H1 (cell line): ENCODE results near the gene KCNAB3. TPM values are rescaled to one million over a fixed set of nuclear protein-coding genes. Genes with fewer than 3 reads are reported as not detected.

ENCODE experiments used
- CTCF ChIA-PET: fragments of 300-600 bp; sonication (Branson Sonifier 250); formaldehyde crosslinking; loops from one replicate; lab custom pipeline; 2021; ENCODE audit not compliant: partially characterized antibody; lab: Charles Lee
- POLR2A ChIA-PET: fragments of 300-600 bp; sonication (Branson Sonifier 250); formaldehyde crosslinking; loops from one replicate; lab custom pipeline; 2021; ENCODE audit warnings: inconsistent platforms; ENCODE audit not compliant: partially characterized antibody; lab: Charles Lee
- DNase-seq, 2 experiments: peaks; one replicate each; pipeline versions ENCODE4 v3.0.0 to v3.0.0-alpha.2; 2010 to 2022; ENCODE audit warnings: low spot score in 2 of 2, low read depth in 1 of 2, mixed read lengths in 1 of 2
- FAIRE-seq: peaks from 2 replicates; lab custom pipeline; 2011; peaks lifted over from hg19 to GRCh38; lab: Jason Lieb, UNC
- H2AFZ ChIP-seq: 2 replicates; pipeline ENCODE4 v1.8.1; 2012; ENCODE audit warnings: low read length, inconsistent platforms
- H2AK5ac ChIP-seq: 2 replicates; pipeline ENCODE4 v1.6.1; 2013; ENCODE audit warnings: low read depth, low read length
- H2BK120ac ChIP-seq: replicated peaks from 2 replicates; pipeline ENCODE3; 2013; ENCODE audit warnings: low read depth, low read length, inconsistent platforms
- H2BK12ac ChIP-seq: 2 replicates; pipeline ENCODE4 v1.6.1; 2013; ENCODE audit warnings: low read depth, low read length
- H2BK15ac ChIP-seq: 2 replicates; pipeline ENCODE4 v1.6.1; 2013; ENCODE audit warnings: low read length
- H2BK20ac ChIP-seq: 2 replicates; pipeline ENCODE4 v1.6.1; 2013; ENCODE audit warnings: low read length
- H2BK5ac ChIP-seq: 2 replicates; pipeline ENCODE4 v1.6.1; 2013; ENCODE audit warnings: low read depth, low read length
- H3K14ac ChIP-seq: 2 replicates; pipeline ENCODE4 v1.6.1; 2013; ENCODE audit warnings: inconsistent platforms; ENCODE audit not compliant: insufficient read length
- H3K18ac ChIP-seq: 2 replicates; pipeline ENCODE4 v1.6.1; 2013; ENCODE audit warnings: low read length; ENCODE audit errors: extremely low read depth
- H3K23ac ChIP-seq: 2 replicates; pipeline ENCODE4 v1.6.1; 2013; ENCODE audit warnings: inconsistent platforms; ENCODE audit not compliant: insufficient read length
- H3K23me2 ChIP-seq: 2 replicates; pipeline ENCODE4 v1.6.1; 2013; ENCODE audit warnings: low read depth, low read length
- H3K27ac ChIP-seq: 2 replicates; pipeline ENCODE4 v1.6.1; 2011; ENCODE audit warnings: low read depth, low read length, inconsistent platforms
- H3K27me3 ChIP-seq, 4 experiments: replicated peaks in 1 of 4; 1 replicate in 1 of 4; 2 replicates in 3 of 4; pipeline versions ENCODE4 v1.6.1 to v1.8.1; 2011 to 2013; ENCODE audit warnings: low read length in 3 of 4, mild to moderate bottlenecking in 3 of 4, inconsistent platforms in 2 of 4, mixed read lengths in 2 of 4, moderate library complexity in 1 of 4; ENCODE audit not compliant: control insufficient read depth in 3 of 4, insufficient read depth in 3 of 4; ENCODE audit errors: extremely low read depth in 1 of 4
- H3K36me3 ChIP-seq, 4 experiments: 2 replicates each; pipeline versions ENCODE4 v1.6.1 to v1.8.1; 2011 to 2013; ENCODE audit warnings: mild to moderate bottlenecking in 4 of 4, low read length in 3 of 4, moderate library complexity in 2 of 4, control low read depth in 1 of 4, inconsistent platforms in 1 of 4; ENCODE audit not compliant: insufficient read depth in 4 of 4, control insufficient read depth in 2 of 4
- H3K4ac ChIP-seq: replicated peaks from 2 replicates; pipeline ENCODE3; 2013; ENCODE audit warnings: low read length, low read depth, mixed read lengths, inconsistent platforms; ENCODE audit not compliant: insufficient read length
- H3K4me1 ChIP-seq, 4 experiments: replicated peaks in 1 of 4; 1 replicate in 1 of 4; 2 replicates in 3 of 4; pipeline versions ENCODE4 v1.6.1 to v1.8.1; 2011 to 2013; ENCODE audit warnings: low read length in 3 of 4, inconsistent platforms in 2 of 4, mixed read lengths in 1 of 4; ENCODE audit not compliant: insufficient read depth in 4 of 4, control insufficient read depth in 3 of 4
- H3K4me2 ChIP-seq, 2 experiments: 2 replicates each; pipeline versions ENCODE4 v1.6.1 to v1.8.1; 2011 to 2013; ENCODE audit warnings: low read depth in 2 of 2, low read length in 2 of 2, control low read depth in 1 of 2, inconsistent platforms in 1 of 2, mild to moderate bottlenecking in 1 of 2; ENCODE audit not compliant: insufficient read depth in 1 of 2
- H3K4me3 ChIP-seq, 4 experiments: fragments of 200-600, 300-600 bp in 1 of 4; sonication (generic), shearing (Covaris generic), sonication (Bioruptor Twin) in 1 of 4; 2 replicates each; pipeline versions ENCODE4 v1.5.1 to v1.8.1; 2011 to 2016; ENCODE audit warnings: low read length in 4 of 4, low read depth in 3 of 4, control low read depth in 2 of 4, inconsistent platforms in 2 of 4, mild to moderate bottlenecking in 2 of 4, mixed read lengths in 1 of 4, moderate library complexity in 1 of 4; ENCODE audit not compliant: insufficient read depth in 2 of 4; ENCODE audit errors: extremely low read depth in 1 of 4
- H3K56ac ChIP-seq: replicated peaks from 2 replicates; pipeline ENCODE3; 2013; ENCODE audit warnings: low read depth, mild to moderate bottlenecking, mixed read lengths, low read length, inconsistent platforms; ENCODE audit not compliant: insufficient read length
- H3K79me1 ChIP-seq: 2 replicates; pipeline ENCODE4 v1.6.1; 2013; ENCODE audit warnings: low read depth, low read length, control low read depth
- H3K79me2 ChIP-seq, 2 experiments: 2 replicates each; pipeline versions ENCODE4 v1.6.1 to v1.8.1; 2012 to 2013; ENCODE audit warnings: low read length in 2 of 2, mild to moderate bottlenecking in 2 of 2, inconsistent platforms in 1 of 2; ENCODE audit not compliant: insufficient read depth in 2 of 2, control insufficient read depth in 1 of 2
- H3K9ac ChIP-seq, 4 experiments: replicated peaks in 1 of 4; 1 replicate in 1 of 4; 2 replicates in 3 of 4; pipeline versions ENCODE4 v1.6.1 to v1.8.1; 2011 to 2013; ENCODE audit warnings: low read depth in 3 of 4, low read length in 3 of 4, control low read depth in 2 of 4, mild to moderate bottlenecking in 2 of 4, moderate library complexity in 2 of 4, inconsistent platforms in 1 of 4; ENCODE audit errors: extremely low read depth in 1 of 4
- H3K9me3 ChIP-seq, 2 experiments: 2 replicates each; pipeline versions ENCODE4 v1.6.1 to v1.8.1; 2012 to 2013; ENCODE audit warnings: mild to moderate bottlenecking in 2 of 2, moderate library complexity in 2 of 2, control low read depth in 1 of 2, inconsistent platforms in 1 of 2, low read depth in 1 of 2, low read length in 1 of 2, mixed read lengths in 1 of 2; ENCODE audit not compliant: insufficient read depth in 2 of 2
- H4K20me1 ChIP-seq, 2 experiments: replicated peaks in 1 of 2; 2 replicates each; pipeline versions ENCODE3 to v1.8.1; 2011 to 2013; ENCODE audit warnings: inconsistent platforms in 2 of 2, low read length in 2 of 2, mild to moderate bottlenecking in 1 of 2; ENCODE audit not compliant: insufficient read depth in 2 of 2, control insufficient read depth in 1 of 2
- H4K5ac ChIP-seq: 2 replicates; pipeline ENCODE4 v1.6.1; 2013; ENCODE audit warnings: low read length, low read depth, mixed read lengths, inconsistent platforms; ENCODE audit not compliant: insufficient read length
- H4K8ac ChIP-seq: 2 replicates; pipeline ENCODE4 v1.8.0; 2013; ENCODE audit warnings: mild to moderate bottlenecking, moderate library complexity, low read length, inconsistent platforms; ENCODE audit not compliant: insufficient read depth; ENCODE audit errors: extremely low read depth
- H4K91ac ChIP-seq: replicated peaks from 2 replicates; pipeline ENCODE3; 2013; ENCODE audit warnings: low read length, mixed read lengths, inconsistent platforms; ENCODE audit not compliant: insufficient read length
- ATF3 ChIP-seq: IDR thresholded peaks from 2 replicates; pipeline ENCODE4 v1.6.1; 2011; ENCODE audit warnings: low read depth, mild to moderate bottlenecking, low read length; ENCODE audit not compliant: insufficient read depth
- BCL11A ChIP-seq, 2 experiments: IDR thresholded peaks; one replicate each; pipeline ENCODE4 v1.6.1; 2011; ENCODE audit warnings: low read depth in 2 of 2, low read length in 2 of 2, mild to moderate bottlenecking in 2 of 2
- BRCA1 ChIP-seq: IDR thresholded peaks from 2 replicates; pipeline ENCODE4 v1.6.1; 2012; ENCODE audit warnings: low read depth, low read length, improper control_type of control experiment
- EZH2 ChIP-seq: fragments of 200-600 bp; sonication (generic); IDR thresholded peaks from 2 replicates; pipeline ENCODE4 v1.7.1; 2012; ENCODE audit warnings: low read depth, mild to moderate bottlenecking, moderate library complexity, low read length, inconsistent platforms; ENCODE audit not compliant: severe bottlenecking
- HDAC2 ChIP-seq, 2 experiments: fragments of 300-600 bp in 1 of 2; sonication (generic) in 1 of 2; IDR thresholded peaks; 2 replicates each; pipeline ENCODE4 v1.6.1; 2011 to 2012; ENCODE audit warnings: low read depth in 2 of 2, low read length in 2 of 2, mild to moderate bottlenecking in 2 of 2, moderate library complexity in 2 of 2, borderline replicate concordance in 1 of 2, inconsistent platforms in 1 of 2
- KDM1A ChIP-seq: fragments of 200-600, 300-600 bp; sonication (generic); IDR thresholded peaks from 2 replicates; pipeline ENCODE4 v1.7.1; 2016; ENCODE audit warnings: mild to moderate bottlenecking, low read length, borderline replicate concordance
- KDM4A ChIP-seq: IDR thresholded peaks from one replicate; pipeline ENCODE4 v1.7.1; 2012; ENCODE audit warnings: low read depth, mild to moderate bottlenecking, moderate library complexity, low read length, inconsistent platforms; ENCODE audit not compliant: severe bottlenecking
- MAX ChIP-seq: IDR thresholded peaks from 2 replicates; pipeline ENCODE4 v1.6.1; 2012; ENCODE audit warnings: inconsistent platforms
- PHF8 ChIP-seq: fragments of 200-600 bp; sonication (generic); conservative IDR thresholded peaks from 2 replicates; pipeline ENCODE4 v1.7.1; 2012; ENCODE audit warnings: low read depth, mild to moderate bottlenecking, inconsistent platforms, low read length, moderate library complexity
- RBBP5 ChIP-seq: IDR thresholded peaks from 2 replicates; pipeline ENCODE4 v1.7.1; 2012; ENCODE audit warnings: low read depth, mild to moderate bottlenecking, inconsistent platforms, low read length, moderate library complexity, borderline replicate concordance
- SIX5 ChIP-seq: IDR thresholded peaks from 2 replicates; pipeline ENCODE4 v1.6.1; 2011; ENCODE audit warnings: mild to moderate bottlenecking, low read depth, low read length
- TEAD4 ChIP-seq: IDR thresholded peaks from 2 replicates; pipeline ENCODE4 v1.6.1; 2012; ENCODE audit warnings: low read depth, low read length, inconsistent platforms, mixed read lengths
- YY1 ChIP-seq: IDR thresholded peaks from 2 replicates; pipeline ENCODE4 v1.6.1; 2011; ENCODE audit warnings: low read depth, mild to moderate bottlenecking, low read length
- WGBS, 2 experiments: shearing (Covaris generic) in 1 of 2; methylation state at CpG; one replicate each; pipeline versions ENCODE4 v1.1.6 to v1.1.7; 2013 to 2015; ENCODE audit warnings: low lambda C conversion rate in 2 of 2, mixed read lengths in 2 of 2, inconsistent platforms in 1 of 2, low coverage in 1 of 2, missing lambda C conversion rate in 1 of 2; ENCODE audit not compliant: insufficient replicate concordance in 2 of 2, insufficient coverage in 1 of 2, insufficient read length in 1 of 2; ENCODE audit errors: extremely low coverage in 1 of 2, missing lambda C conversion rate in 1 of 2; 5-methylcytosine and 5-hydroxymethylcytosine counted together
- polyA plus RNA-seq, 7 experiments: library from polyadenylated mRNA; depleted of rRNA in 3 of 7; stranded (reverse) in 5 of 7; unstranded in 2 of 7; fragments of >200 nt in 5 of 7; fragments of 200-250 nt in 2 of 7; gene quantifications; 1 replicate in 5 of 7; 2 replicates in 1 of 7; 4 replicates in 1 of 7; pipeline versions ENCODE4 v1.2.1 to v1.2.3, GENCODE V29; 2011 to 2013; ENCODE audit warnings: missing spikeins in 2 of 7, mixed read lengths in 2 of 7
- total RNA-seq: library from RNA; stranded (reverse); fragmentation: NEBNext Ultra II Directional; extraction: Animal tissue kit (Norgen Biotek cat#: 25700); gene quantifications from 2 replicates; pipeline ENCODE4 v1.2.1, GENCODE V29; 2021

The KCNAB3 gene
- total and polyA plus RNA-seq, 2 of the 8 experiments (the other 6 are each of a cell fraction or from before 2014, with no cell fraction given) = 1.7 to 2.4 TPM

GRCh38 chr17:7967751-7968150 is 38.1 kb upstream of the KCNAB3 start:
- CTCF ChIA-PET = interaction anchor here (0.7 to 7.1 kb wide), 2 partner anchors 18 to 49 kb away, joined by 3 to 104 read pairs; no protein-coding TSS in a partner anchor
- no peak overlapping the region for H2BK20ac ChIP-seq
- no peak overlapping the region for H3K4ac ChIP-seq
- H4K8ac ChIP-seq = no peak overlapping the region
- H3K14ac ChIP-seq = no peak overlapping the region
- H4K5ac ChIP-seq = no peak overlapping the region
- H2BK15ac ChIP-seq = no peak overlapping the region
- no peaks in the 10 kb centered on the region for H4K20me1 ChIP-seq
- no peaks in the 10 kb centered on the region for H3K79me2 ChIP-seq
- H3K4me2 ChIP-seq = no peak overlapping the region
- POLR2A ChIA-PET = no interaction called here
- no peak overlapping the region for H3K4me3 ChIP-seq
- WGBS, 2 experiments = 78% methylated on average over 2 of the region's 2 CpGs; no CpG with 5 or more reads in 1 of the 2 experiments
- no peak overlapping the region for H3K18ac ChIP-seq
- no peaks in the 10 kb centered on the region for H3K27me3 ChIP-seq
- DNase-seq (no peak), FAIRE-seq (no peak)
- H3K23me2 ChIP-seq = no peaks in the 10 kb centered on the region
- no peaks in the 10 kb centered on the region for H3K9me3 ChIP-seq
- H3K36me3 ChIP-seq = no peaks in the 10 kb centered on the region
- no peaks in the 10 kb centered on the region for H3K79me1 ChIP-seq
- no peak overlapping the region for H3K9ac ChIP-seq
- H3K23ac ChIP-seq = no peak overlapping the region
- no peak overlapping the region for H4K91ac ChIP-seq
- H3K56ac ChIP-seq = no peak overlapping the region
- H2AFZ ChIP-seq = no peak overlapping the region
- H3K4me1 ChIP-seq = no peaks in the 10 kb centered on the region
- H3K27ac ChIP-seq = no peak overlapping the region
- no peak overlapping the region for H2BK120ac ChIP-seq
- no peak overlapping the region for H2AK5ac ChIP-seq
- no peak overlapping the region for H2BK5ac ChIP-seq
- H2BK12ac ChIP-seq = no peak overlapping the region
- no peak for TF ChIP-seq HDAC2 (IDR thresholded peaks at IDR 0.05; ENCODE audit: borderline replicate concordance in 1 of 2, low read depth in 2 of 2, low read length in 2 of 2)
- no peak for TF ChIP-seq TEAD4
- no peak for TF ChIP-seq YY1
- no peak for TF ChIP-seq KDM4A
- TF ChIP-seq KDM1A = no peak
- no peak for TF ChIP-seq BCL11A (IDR thresholded peaks at IDR 0.05; ENCODE audit: low read depth in 2 of 2, low read length in 2 of 2)
- TF ChIP-seq MAX = no peak
- TF ChIP-seq ATF3 = no peak
- TF ChIP-seq BRCA1 = no peak
- no peak for TF ChIP-seq RBBP5
- no peak for TF ChIP-seq SIX5
- TF ChIP-seq EZH2 = no peak
- TF ChIP-seq PHF8 = no peak
